Kasumi-1 (cell line): ENCODE measurements around the gene SPTAN1.

Source experiments
- DNase-seq, 2 experiments: peaks; one replicate each; lab custom pipeline; 2025; lab: John Stamatoyannopoulos, UW

SPTAN1 gene

GRCh38 chr9:128632486-128632885, 80.1 kb downstream of the SPTAN1 start:
- no peak for DNase-seq

DNA sequence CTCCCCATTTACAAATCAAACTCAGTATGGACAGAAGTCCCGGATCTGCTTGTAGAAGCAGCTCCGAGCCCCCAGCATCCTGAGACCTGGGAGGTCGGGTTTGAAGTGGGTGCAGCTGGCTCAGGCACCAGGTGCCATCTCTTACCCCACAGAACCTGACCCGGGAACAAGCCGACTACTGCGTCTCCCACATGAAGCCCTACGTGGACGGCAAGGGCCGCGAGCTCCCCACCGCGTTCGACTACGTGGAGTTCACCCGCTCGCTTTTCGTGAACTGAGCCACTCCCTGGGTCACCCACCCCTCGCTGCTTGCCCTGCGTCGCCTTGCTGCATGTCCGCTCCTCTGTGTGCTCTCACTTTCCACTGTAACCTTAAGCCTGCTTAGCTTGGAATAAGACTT, 80.7 kb downstream of the SPTAN1 start:
- no peak for DNase-seq

DNA sequence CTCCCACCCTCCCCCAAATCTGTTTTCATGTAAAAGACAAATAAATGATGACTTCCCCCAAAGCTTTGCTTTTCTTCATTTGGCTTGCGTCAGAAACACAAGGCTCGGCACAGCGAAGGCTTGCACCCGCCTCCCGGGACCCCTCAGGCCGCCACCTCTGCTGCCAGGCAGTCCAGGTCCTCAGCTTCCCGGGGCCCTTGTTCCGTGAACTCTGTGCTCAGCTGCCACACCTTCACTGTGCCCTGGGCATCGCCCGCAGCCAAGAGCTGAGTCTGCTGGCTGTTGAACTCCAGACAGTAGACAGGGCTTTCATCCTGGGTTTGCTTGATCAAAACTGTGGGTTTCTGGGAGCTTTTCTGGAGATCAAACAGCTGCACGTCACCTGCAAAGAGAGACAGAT, 81.2 kb downstream of the SPTAN1 start:
- DNase-seq, result no peak

GRCh38 chr9:128634111-128634510, 81.7 kb downstream of the SPTAN1 start:
- no peak for DNase-seq

DNA sequence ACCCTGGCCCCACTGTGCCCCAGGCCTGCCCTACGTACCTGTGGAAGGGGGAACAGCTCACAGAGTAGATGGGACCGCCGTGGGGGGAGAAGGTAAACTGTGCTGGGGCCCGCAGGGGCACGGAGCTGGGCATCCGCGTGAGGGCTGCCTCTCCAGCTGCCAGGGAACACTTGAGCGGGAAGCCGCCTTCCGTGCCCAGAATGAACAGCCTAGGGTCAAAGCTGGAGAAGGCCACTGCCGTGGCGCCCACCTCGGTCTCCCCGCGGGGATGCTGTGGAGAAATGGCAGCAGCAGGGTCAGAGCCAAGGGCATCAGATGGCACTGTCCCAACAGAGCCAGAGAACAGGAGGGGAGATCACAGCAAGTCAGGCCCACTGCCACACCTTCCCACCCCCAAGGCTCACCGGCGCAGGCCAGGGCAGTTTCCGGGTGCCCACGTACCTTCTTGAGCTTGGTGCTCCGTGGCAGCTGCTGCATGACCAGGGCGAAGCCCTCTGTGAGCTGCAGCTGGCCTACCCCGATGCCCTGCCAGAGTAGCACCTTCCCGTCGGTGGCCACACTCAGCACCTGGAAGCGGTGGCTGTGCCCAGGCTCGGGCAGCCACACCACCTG, 82.4 kb downstream of the SPTAN1 start:
- DNase-seq, result no peak

GRCh38 chr9:128635266-128636023, 83.1 kb downstream of the SPTAN1 start:
- no peak for DNase-seq

- no peak for DNase-seq
Observed at GRCh38 chr9:128636024-128636390, 83.6 kb downstream of the SPTAN1 start.

GRCh38 chr9:128636556-128637530, 84.5 kb downstream of the SPTAN1 start:
- no peak for DNase-seq

DNA sequence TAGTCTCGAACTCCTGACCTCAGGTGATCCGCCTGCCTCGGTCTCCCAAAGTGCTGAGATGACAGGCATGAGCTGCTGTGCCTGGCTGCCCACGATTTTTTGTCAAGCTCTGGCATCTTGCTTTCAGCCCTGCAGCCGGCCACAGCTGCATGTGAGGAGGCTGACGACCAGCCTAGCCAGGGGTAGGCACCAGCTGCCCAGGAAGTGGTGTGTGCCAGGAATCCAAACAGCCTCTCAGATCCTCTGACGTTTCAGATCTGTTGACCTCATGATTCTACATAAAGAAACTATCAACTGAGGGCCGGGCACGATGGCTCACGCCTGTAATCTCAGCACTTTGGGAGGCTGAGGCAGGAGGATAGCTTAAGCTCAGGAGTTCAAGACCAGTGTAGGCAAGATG, 85.3 kb downstream of the SPTAN1 start:
- no peak for DNase-seq

GRCh38 chr9:128638580-128638979, 86.2 kb downstream of the SPTAN1 start:
- no peak for DNase-seq

DNA sequence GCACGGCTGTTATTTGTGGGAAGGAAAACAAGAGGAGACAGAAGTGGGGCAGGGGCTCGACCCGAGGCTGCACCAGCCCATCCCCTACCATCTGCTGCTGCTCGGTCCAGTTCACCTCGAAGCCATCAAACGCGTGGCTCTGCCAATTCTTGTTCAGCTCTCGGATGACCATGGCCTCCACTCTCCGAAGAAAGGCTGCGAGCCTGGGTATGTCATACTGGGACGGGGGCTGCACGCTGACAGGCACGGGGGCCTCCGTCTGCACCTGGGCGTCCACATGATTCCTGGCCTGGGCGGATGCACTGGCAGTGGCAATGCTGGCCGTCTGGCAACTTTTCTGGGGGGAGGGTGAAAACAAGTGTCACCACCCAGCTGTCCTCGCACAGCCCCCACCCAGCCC, 88.2 kb downstream of the SPTAN1 start:
- no peak for DNase-seq

DNA sequence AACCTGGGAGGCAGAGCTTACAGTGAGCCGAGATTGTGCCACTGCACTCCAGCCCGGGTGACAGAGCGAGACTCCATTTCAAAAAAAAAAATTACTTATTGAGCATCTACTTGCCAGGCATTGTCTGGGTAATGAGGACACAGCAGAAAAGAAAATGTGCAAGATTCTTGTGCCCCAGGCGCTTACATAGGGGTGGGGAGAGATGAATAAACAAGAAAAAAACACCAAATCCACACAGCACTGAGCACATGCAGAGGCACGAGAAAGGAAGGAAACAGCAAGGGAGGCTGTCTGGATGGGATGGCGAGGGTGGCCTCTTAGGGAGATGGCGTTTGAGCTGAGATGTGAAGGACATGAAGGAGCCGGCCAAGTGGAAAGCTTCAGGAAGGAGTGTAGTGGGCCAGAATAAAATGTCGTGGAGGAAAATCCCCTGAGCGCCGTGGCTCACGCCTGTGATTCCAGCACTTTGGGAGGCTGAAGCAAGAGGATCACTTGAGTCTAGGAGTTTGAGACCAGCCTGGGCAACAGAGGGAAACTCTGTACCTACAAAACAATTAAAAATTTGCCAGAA, 90.4 kb downstream of the SPTAN1 start:
- DNase-seq, result no peak

GRCh38 chr9:128643519-128644300, 91.3 kb downstream of the SPTAN1 start:
- no peak for DNase-seq

- DNase-seq, result peak in 1 of 2 experiments; percentile 9
Observed at GRCh38 chr9:128648206-128648605, 95.8 kb downstream of the SPTAN1 start.

GRCh38 chr9:128651798-128652197, 99.4 kb downstream of the SPTAN1 start:
- no peak for DNase-seq

DNA sequence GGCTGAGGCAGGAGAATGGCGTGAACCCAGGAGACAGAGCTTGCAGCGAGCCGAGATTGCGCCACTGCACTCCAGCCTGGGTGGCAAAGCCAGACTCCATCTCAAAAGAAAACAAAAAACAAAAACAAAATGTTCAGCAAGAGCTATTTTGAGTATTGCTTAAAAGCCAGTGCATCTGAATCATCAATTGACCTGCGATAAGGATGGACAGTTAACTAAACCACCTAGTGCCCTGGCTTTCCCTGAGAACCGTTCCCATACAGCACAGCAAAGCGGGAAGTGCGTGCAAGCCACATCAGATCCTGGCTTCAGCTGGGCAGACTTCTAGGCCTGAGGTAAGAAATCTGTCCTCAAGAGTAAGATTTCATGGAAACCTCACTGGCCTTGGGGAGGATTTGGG, 101.5 kb downstream of the SPTAN1 start:
- no peak for DNase-seq

GRCh38 chr9:128654481-128654880, 102.1 kb downstream of the SPTAN1 start:
- no peak for DNase-seq

- DNase-seq, result peak; percentile 84 to 85
Observed at GRCh38 chr9:128656416-128657343, 104.3 kb downstream of the SPTAN1 start, which contains the start of gene DYNC2I2. Gene DYNC2I2 (minus strand): TSS chr9:128656847. CDS start chr9:128656726, 121 bp downstream.

GRCh38 chr9:128657344-128657704, 104.9 kb downstream of the SPTAN1 start:
- DNase-seq, result no peak

- DNase-seq, result no peak
Observed at GRCh38 chr9:128657796-128658195, 105.4 kb downstream of the SPTAN1 start.
